GM18508 (cell line): Measurements from ENCODE around the gene ASB6.

Source experiments
- ATAC-seq: cut with Tn5 transposase; IDR thresholded peaks from one replicate; pipeline ENCODE4 v1.9.1; 2021; ENCODE audit warnings: moderate number of reproducible peaks; ENCODE audit not compliant: insufficient read depth, unreplicated experiment

Gene ASB6

GRCh38 chr9:129641750-129642585 is at the start of gene ASB6:
ASB6 (minus strand) TSS chr9:129642151; CDS start chr9:129641999, 152 bp downstream.
- ATAC-seq: peak; percentile 56

- ATAC-seq: no peak
These were observed 46.5 kb upstream of the ASB6 start for GRCh38 chr9:129688285-129689043.

DNA sequence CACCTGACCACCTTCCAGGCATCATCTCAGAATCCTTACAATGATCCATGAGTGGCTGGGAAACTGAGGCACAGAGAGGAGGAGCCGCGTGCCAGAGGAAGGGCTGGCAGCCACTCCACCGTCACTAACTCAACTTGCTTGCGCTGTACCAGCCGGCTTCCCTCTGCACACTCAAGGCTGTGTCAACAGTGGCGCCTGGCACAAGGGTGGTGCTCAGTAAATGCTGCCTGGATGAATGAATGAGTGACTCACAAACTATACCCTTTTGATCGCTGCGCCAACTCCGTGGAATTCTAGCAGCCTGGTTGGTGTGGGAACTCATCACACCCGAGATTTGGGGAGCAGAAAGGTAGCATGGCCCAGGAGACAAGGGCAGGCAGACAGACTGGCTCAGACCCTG is 45.4 kb upstream of the ASB6 start:
- no peak for ATAC-seq

GRCh38 chr9:129686736-129687135 is 44.8 kb upstream of the ASB6 start:
- no peak for ATAC-seq

DNA sequence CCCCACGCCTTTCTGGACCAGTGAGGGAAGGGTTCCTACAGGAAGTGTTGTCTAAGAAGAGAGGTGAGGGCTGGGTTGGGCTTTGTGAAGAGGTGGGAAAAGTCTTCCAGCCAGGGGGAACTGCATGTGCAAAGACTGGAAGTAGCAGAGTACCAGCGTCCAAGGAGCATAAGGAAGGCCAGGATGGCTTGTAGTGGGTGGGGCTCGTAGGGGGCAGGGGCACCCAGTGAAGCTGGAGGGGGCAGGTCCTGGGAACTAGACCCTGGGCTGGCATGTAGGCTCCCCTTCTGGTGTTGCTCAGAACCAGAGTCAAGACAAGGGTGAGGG is 43.9 kb upstream of the ASB6 start:
- no peak for ATAC-seq

- no peak for ATAC-seq
These were observed 43.4 kb upstream of the ASB6 start for GRCh38 chr9:129685220-129685932.

- no peak for ATAC-seq
These were observed 40.4 kb upstream of the ASB6 start for GRCh38 chr9:129682381-129682780.

- ATAC-seq: no peak
These were observed 40.0 kb upstream of the ASB6 start for GRCh38 chr9:129681924-129682323.

DNA sequence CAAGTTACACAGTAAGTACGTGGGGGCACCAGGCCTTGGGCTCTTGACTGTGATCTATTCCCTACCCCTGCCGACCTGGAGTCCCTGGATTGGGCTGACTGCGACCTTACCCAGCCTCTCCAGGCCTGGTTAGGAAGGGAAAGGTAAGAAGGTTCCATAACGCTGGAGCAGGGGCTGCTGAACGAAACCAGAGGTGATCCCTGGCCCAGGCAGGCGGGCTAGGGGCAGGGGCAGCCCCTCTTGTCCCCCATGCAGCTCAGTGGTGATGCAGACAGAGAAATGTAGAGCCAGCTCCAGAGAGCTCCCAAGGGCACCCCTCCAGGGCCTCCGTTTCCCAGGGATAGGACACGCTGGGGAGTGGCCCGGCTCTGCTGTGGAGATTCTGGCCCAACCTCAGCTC is 37.6 kb upstream of the ASB6 start:
- no peak for ATAC-seq

GRCh38 chr9:129678844-129679243 is 36.9 kb upstream of the ASB6 start:
- ATAC-seq: no peak

GRCh38 chr9:129677456-129677855 is 35.5 kb upstream of the ASB6 start:
- no peak for ATAC-seq

GRCh38 chr9:129676975-129677374 is 35.0 kb upstream of the ASB6 start:
- ATAC-seq: no peak

DNA sequence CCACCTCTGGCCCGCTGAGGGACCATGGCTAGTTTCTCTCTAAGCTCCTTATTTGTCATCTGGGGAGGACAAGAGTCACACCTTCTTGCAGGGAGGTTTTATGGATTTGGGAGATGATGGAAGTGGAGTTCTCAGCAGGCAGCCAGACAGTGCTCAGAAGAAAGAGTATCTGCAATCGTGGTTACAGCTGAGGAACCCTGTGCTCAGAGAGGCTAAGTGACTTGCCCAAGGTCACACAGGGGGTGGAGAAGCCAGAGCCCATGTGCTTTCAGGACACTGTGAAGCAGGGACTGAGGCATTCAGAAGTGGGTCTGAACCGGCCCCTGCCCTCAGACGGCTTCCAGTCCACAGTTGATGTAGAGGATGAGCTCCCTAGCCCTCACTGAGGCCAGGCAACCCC is 34.3 kb upstream of the ASB6 start:
- ATAC-seq: no peak

DNA sequence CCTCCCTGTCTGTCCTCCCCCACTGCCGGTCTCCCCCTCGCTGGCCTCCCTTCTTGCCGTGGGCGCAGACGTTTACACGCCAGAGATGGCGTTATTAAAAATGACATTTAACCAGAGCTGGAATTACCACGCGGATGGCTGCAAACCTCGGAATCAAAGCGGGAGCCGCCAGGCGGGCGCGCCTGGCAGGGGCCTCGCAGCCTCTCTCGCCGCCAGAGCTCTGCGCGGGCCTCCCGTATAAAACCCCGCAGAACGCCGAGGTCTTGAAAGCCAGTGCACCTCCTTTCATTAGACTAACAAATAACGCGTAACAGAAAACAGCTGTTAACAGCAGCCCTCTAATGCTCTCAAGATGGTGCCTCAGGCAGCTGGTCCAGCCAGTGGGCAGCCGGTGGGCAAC is 33.7 kb upstream of the ASB6 start:
- no peak for ATAC-seq

- no peak for ATAC-seq
These were observed 32.3 kb upstream of the ASB6 start for GRCh38 chr9:129674229-129674628.

GRCh38 chr9:129673602-129674001 is 31.7 kb upstream of the ASB6 start:
- no peak for ATAC-seq

GRCh38 chr9:129672702-129673101 is 30.8 kb upstream of the ASB6 start:
- ATAC-seq: no peak

DNA sequence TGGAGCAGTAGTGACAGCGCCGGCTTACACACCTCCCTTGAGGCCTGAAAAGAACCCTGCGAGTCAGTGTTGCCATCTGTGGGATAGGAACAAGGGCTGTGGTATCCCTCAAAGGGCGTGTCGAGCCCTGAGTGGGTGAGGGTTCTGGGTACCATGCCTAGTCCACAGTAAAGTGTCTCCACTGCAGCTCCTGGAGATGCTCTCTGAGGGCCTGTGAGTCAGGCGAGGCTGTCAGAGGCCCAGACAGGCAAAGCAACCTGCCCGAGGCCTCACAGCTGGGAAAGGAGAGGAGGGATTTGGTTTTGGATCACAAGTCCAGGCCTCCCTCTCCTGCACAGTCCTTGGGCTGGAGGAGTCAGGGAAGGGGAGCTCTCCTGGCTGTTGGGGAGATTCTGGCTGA is 29.6 kb upstream of the ASB6 start:
- no peak for ATAC-seq

DNA sequence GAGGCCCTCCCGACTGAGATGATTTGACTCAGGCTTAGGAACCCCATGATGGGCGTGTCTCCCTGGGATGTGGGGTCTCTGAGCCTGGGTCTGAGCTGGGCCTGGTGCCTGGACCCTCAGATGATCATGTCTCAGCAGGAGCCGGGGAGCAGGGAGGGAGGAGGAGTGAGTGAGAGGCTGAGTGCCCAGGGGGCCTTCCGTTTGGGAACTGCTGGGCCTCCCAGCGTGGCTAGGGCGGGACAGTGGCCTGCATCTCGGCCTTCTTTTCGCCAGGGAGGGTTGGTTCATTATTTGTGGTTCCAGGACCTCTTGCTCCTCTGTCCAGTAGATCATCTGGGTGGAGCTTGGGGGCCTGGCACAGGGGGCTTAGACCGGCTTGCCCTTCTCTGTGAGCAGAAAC is 29.1 kb upstream of the ASB6 start:
- no peak for ATAC-seq

DNA sequence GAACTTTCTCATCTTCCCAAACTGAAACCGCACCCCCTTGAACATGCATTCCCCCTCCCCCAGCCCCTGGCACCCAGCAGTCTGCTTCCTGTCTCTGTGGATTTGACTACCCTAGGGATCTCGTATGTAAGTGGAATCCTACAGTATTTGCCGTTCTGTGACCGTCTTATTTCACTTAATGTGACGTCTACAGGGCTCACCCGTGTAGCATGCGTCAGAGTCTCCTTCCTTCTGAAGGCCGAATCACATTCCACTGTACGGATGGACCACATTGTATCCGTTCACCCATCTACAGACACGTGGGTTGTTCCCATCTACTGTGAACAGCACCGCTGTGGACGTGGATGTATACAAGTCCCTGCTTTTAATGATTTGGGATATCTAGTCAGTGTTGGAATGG is 28.0 kb upstream of the ASB6 start:
- no peak for ATAC-seq

DNA sequence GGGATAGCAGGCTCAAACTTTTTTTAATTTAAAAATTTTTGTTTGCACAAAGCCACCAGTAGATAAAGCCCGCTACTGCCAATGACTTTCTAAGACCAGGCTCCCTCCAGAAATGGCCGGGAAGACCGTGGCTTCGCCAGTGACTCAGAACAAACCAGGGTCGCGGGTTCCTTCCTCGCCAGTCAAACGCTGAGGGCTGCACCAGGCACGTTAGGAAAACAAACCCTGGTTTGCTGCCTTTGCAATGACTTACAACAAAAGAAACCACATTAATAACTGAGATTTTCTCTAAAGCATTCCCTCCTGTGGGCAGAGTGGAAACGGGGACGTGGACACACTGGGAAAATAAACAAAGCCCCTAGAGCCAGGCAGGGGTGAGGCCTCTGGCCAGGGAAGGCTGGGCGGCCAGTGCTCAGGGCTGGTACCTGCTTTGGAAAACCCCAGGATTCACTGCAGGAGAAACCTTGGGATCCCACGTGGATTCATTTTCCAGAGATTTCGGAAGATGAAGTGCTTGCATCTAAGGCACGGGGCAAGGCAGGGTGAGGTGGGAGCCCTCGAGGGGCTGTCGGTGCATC is 27.3 kb upstream of the ASB6 start:
- ATAC-seq: no peak
